GM15510 (cell line): ENCODE measurements around the gene CYP4A22.

Source experiments
- POLR2A ChIP-seq: IDR thresholded peaks from 3 replicates; pipeline ENCODE4 v1.6.1; 2011; ENCODE audit warnings: borderline replicate concordance; ENCODE audit not compliant: insufficient read length; ENCODE audit errors: extremely low read depth

The CYP4A22 gene

GRCh38 chr1:47187231-47187925 lies 50.1 kb downstream of the CYP4A22 start:
- no peak for TF ChIP-seq POLR2A

- TF ChIP-seq POLR2A, result no peak
These were observed 50.6 kb downstream of the CYP4A22 start for GRCh38 chr1:47187926-47188250.

- no peak for TF ChIP-seq POLR2A
These were observed 51.8 kb downstream of the CYP4A22 start for GRCh38 chr1:47188791-47189785.

GRCh38 chr1:47189844-47190508 lies 52.7 kb downstream of the CYP4A22 start, which contains the start of gene PDZK1IP1:
TSS of gene PDZK1IP1 (minus strand) at chr1:47190036. CDS start at chr1:47189932, 104 bp downstream.
- no peak for TF ChIP-seq POLR2A

GRCh38 chr1:47190509-47190855 lies 53.2 kb downstream of the CYP4A22 start:
- TF ChIP-seq POLR2A, result no peak

- TF ChIP-seq POLR2A, result no peak
These were observed 53.6 kb downstream of the CYP4A22 start for GRCh38 chr1:47190857-47191256.

GRCh38 chr1:47191940-47192457 lies 54.8 kb downstream of the CYP4A22 start:
- TF ChIP-seq POLR2A, result no peak

DNA sequence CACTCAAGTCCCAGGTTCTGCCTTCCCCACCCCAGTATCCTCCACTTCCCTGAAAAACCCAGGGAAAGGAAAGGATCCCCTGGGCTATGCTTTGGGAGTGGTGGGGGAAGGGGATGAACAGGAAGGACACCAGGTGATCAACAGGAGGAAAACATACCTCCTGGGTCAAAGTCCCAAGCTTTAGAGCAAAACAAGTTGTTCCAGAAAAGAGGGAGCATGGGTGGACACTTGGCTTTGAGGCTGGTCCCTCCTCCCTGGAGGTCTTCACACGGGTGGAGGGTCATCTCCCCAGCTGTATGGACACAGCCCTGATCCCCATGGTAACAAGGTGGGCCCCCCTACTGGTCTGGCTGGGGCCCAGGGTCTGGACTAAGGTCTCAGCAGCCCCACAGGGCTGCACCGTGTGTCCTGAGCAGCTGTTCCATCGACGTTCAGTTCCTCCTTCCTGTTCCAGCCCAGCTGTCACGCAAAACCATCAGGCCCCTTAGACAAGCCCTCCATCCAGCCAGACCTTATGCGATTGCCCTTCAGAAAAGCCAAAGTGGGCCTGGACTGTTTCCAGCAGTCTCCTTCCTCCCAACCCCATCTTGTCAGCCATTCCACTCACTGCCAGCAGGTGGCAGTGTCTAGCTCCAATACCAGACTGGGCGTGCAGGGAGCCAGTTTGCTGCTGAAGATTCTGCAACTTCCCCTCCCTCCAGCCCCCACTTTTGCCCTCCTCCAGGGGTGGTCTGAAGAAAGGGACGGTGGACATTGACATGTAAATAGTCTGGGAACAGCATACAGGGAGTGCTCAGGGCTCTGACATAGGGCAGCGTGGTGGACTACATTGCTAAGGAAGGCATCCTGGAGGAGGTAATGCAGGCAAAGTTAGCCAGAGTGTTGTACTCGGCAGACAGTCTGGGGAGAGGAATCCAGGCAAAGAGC lies 55.5 kb downstream of the CYP4A22 start:
- no peak for TF ChIP-seq POLR2A

DNA sequence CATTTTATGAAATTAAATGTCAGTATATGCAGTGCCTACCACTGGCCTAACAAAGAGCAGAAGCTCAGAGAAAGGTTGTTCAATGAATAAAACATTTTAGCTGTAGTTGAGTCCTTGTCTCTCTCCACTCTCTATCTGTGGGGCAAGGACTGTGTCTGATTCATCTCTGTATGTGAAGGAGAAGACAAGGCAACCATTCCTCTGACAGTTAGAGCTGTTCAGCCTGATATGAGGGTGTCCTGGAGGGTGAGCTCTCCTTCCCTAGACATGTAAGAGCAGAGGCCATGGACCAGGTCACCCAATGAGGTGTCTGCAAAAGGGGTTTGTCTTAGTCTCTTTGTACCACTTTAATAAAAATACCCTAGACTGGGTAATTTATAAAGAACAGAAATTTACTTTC lies 57.1 kb downstream of the CYP4A22 start:
- no peak for TF ChIP-seq POLR2A

DNA sequence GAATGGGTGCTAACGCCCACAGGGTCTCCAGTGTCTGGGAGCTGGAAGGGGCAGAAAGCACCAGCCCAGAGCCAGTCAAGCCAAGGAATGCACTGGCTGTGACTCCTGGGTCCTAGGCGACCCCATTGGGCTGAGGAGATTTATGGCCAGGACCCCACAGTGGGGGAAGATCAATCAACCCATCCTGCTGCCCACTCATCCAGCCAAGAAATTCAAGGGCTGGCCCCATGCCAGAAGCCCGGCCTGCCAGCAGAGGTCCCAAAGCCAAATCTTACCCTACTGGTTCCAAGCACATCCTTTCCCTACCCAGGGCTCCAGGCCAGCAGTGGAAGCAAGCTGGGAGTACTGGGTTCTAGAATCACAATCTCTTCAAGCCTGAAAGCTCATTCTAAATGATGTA lies 59.4 kb downstream of the CYP4A22 start:
- TF ChIP-seq POLR2A, result no peak

DNA sequence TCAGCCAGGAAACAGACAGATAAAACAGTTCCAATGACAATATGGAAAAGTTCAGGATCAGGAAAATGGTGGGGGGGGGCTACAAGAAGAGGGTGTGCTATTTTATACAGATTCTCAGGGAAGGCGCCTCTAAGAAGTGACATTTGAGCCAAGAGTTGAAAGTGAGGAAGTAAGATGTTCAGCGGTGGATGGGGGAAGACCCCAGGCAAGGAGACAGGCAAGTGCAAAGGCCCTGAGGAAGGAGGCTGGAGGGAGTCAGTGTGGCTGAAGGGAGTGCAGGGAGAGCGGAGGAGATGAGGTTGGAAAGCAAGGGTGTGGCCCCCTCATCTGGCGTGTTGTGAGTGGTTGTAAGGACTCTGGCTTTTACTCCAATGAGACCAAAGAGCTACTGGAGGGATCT lies 61.0 kb downstream of the CYP4A22 start:
- TF ChIP-seq POLR2A, result no peak
